GM23338 (cell line): ENCODE data around the gene SPRR1A. TPM values are rescaled to one million over a fixed set of nuclear protein-coding genes. Genes with fewer than 3 reads are reported as not detected.

ENCODE experiments used
- ATAC-seq: fragments of 200-7000 bp; cut with Tn5 transposase; 3 replicates; pipeline ENCODE4 v1.9.1; 2020
- DNase-seq: peaks from one replicate; pipeline ENCODE4 v3.0.0-alpha.2; 2015; ENCODE audit warnings: low spot score
- H2AFZ ChIP-seq: fragments of 200-600 bp; sonication (generic); 2 replicates; pipeline ENCODE4 v1.8.0; 2016; ENCODE audit warnings: antibody characterized with exemption, mild to moderate bottlenecking, moderate library complexity
- H3F3A ChIP-seq: fragments of 200-600 bp; sonication (generic); replicated peaks from 2 replicates; pipeline ENCODE4 v1.8.0; 2017; ENCODE audit warnings: antibody characterized with exemption, mixed run types, low read depth
- H3K27ac ChIP-seq: fragments of 200-600 bp; sonication (generic); 2 replicates; pipeline ENCODE4 v1.6.1; 2016; ENCODE audit warnings: low read depth
- H3K27me3 ChIP-seq: fragments of 200-600 bp; sonication (generic); 2 replicates; pipeline ENCODE4 v1.8.0; 2016; ENCODE audit warnings: mild to moderate bottlenecking, mixed run types, moderate library complexity; ENCODE audit not compliant: insufficient read depth
- H3K36me3 ChIP-seq: fragments of 200-600 bp; sonication (generic); 2 replicates; pipeline ENCODE4 v1.8.0; 2016; ENCODE audit warnings: mild to moderate bottlenecking; ENCODE audit not compliant: insufficient read depth
- H3K4me1 ChIP-seq: fragments of 200-600 bp; sonication (generic); 2 replicates; pipeline ENCODE4 v1.8.0; 2016; ENCODE audit warnings: mild to moderate bottlenecking, moderate library complexity; ENCODE audit not compliant: insufficient read depth
- H3K4me2 ChIP-seq: fragments of 200-600 bp; sonication (generic); 2 replicates; pipeline ENCODE4 v1.7.1; 2017; ENCODE audit warnings: mixed run types
- H3K4me3 ChIP-seq: fragments of 200-600 bp; sonication (generic); 2 replicates; pipeline ENCODE4 v1.6.1; 2016; ENCODE audit warnings: mixed run types
- H3K79me2 ChIP-seq: fragments of 200-600 bp; sonication (generic); replicated peaks from 2 replicates; pipeline ENCODE4 v1.8.0; 2017; ENCODE audit warnings: mild to moderate bottlenecking; ENCODE audit not compliant: insufficient read depth
- H3K9me2 ChIP-seq: fragments of 200-600 bp; sonication (generic); 2 replicates; pipeline ENCODE4 v1.8.0; 2017; ENCODE audit not compliant: insufficient read depth
- H4K20me1 ChIP-seq: fragments of 200-600 bp; sonication (generic); replicated peaks from 2 replicates; pipeline ENCODE4 v1.8.0; 2017; ENCODE audit warnings: mild to moderate bottlenecking; ENCODE audit not compliant: insufficient read depth
- H3K27ac Mint-ChIP-seq: 2 replicates; pipeline ENCODE4 v1.8.0; 2020; ENCODE audit warnings: inconsistent platforms, mild to moderate bottlenecking, moderate library complexity, mixed read lengths
- H3K27me3 Mint-ChIP-seq: 3 replicates; pipeline ENCODE4 v1.8.0; 2022; ENCODE audit warnings: low read depth, mild to moderate bottlenecking, moderate library complexity, mixed read lengths, inconsistent platforms; ENCODE audit not compliant: insufficient read depth, poor library complexity
- H3K36me3 Mint-ChIP-seq: 3 replicates; pipeline ENCODE4 v1.8.0; 2021; ENCODE audit warnings: low read depth, mild to moderate bottlenecking, inconsistent platforms, moderate library complexity, mixed read lengths
- H3K4me1 Mint-ChIP-seq: 3 replicates; pipeline ENCODE4 v1.8.0; 2020; ENCODE audit warnings: mild to moderate bottlenecking, inconsistent platforms, mixed read lengths
- H3K4me3 Mint-ChIP-seq: 3 replicates; pipeline ENCODE4 v1.8.0; 2021; ENCODE audit warnings: moderate library complexity, mild to moderate bottlenecking, inconsistent platforms, mixed read lengths
- H3K9me3 Mint-ChIP-seq: 3 replicates; pipeline ENCODE4 v1.8.0; 2020; ENCODE audit warnings: moderate library complexity, mild to moderate bottlenecking, inconsistent platforms, mixed read lengths
- CREB1 ChIP-seq: fragments of 250-450 bp; sonication (Bioruptor Pico); IDR thresholded peaks from 2 replicates; pipeline ENCODE4 v1.5.0; 2020; ENCODE audit warnings: low read depth, mild to moderate bottlenecking, moderate library complexity
- CTCF ChIP-seq, 2 experiments: fragments of 200-600 bp in 1 of 2; sonication (generic) in 1 of 2; conservative IDR thresholded peaks; 2 replicates each; pipeline versions ENCODE4 v1.5.1 to v1.6.1; 2016 to 2017; ENCODE audit warnings: antibody characterized with exemption in 2 of 2, low read depth in 2 of 2, mild to moderate bottlenecking in 2 of 2, moderate library complexity in 1 of 2
- ETS1 ChIP-seq: IDR thresholded peaks from 2 replicates; pipeline ENCODE4 v1.6.1; 2016; ENCODE audit warnings: antibody characterized with exemption
- EZH2 ChIP-seq: fragments of 200-600 bp; sonication (generic); IDR thresholded peaks from one replicate; pipeline ENCODE4 v1.8.0; 2017; ENCODE audit warnings: antibody characterized with exemption, mild to moderate bottlenecking, low read depth; ENCODE audit not compliant: unreplicated experiment
- EZH2phosphoT487 ChIP-seq: fragments of 200-600 bp; sonication (generic); IDR thresholded peaks from one replicate; pipeline ENCODE4 v1.8.1; 2018; ENCODE audit warnings: antibody characterized with exemption; ENCODE audit not compliant: unreplicated experiment
- JUNB ChIP-seq: IDR thresholded peaks from one replicate; pipeline ENCODE4 v1.6.1; 2016; ENCODE audit warnings: antibody characterized with exemption; ENCODE audit not compliant: unreplicated experiment
- NANOG ChIP-seq: IDR thresholded peaks from 2 replicates; pipeline ENCODE4 v1.6.1; 2016; ENCODE audit warnings: antibody characterized with exemption, borderline replicate concordance
- POLR2AphosphoS5 ChIP-seq: IDR thresholded peaks from 2 replicates; pipeline ENCODE4 v1.6.1; 2016; ENCODE audit warnings: antibody characterized with exemption, low read depth
- REST ChIP-seq: IDR thresholded peaks from one replicate; pipeline ENCODE4 v1.6.1; 2018; ENCODE audit warnings: antibody characterized with exemption; ENCODE audit not compliant: unreplicated experiment
- STAT1 ChIP-seq: IDR thresholded peaks from one replicate; pipeline ENCODE4 v1.6.1; 2016; ENCODE audit warnings: antibody characterized with exemption; ENCODE audit not compliant: unreplicated experiment
- ZNF114 ChIP-seq: fragments of 250-450 bp; sonication (Bioruptor Pico); IDR thresholded peaks from 2 replicates; pipeline ENCODE4 v1.5.0; 2020; ENCODE audit warnings: mild to moderate bottlenecking, moderate library complexity
- ZNF331 ChIP-seq: fragments of 250-450 bp; sonication (Bioruptor Pico); IDR thresholded peaks from 2 replicates; pipeline ENCODE4 v1.5.0; 2020; ENCODE audit warnings: low read depth, mild to moderate bottlenecking, moderate library complexity
- ZNF462 ChIP-seq: fragments of 250-450 bp; sonication (Bioruptor Pico); IDR thresholded peaks from 2 replicates; pipeline ENCODE4 v1.5.0; 2020; ENCODE audit warnings: mild to moderate bottlenecking, moderate library complexity
- polyA plus RNA-seq: library from polyadenylated mRNA; unstranded; fragments of >200 nt; fragmentation: Nextera tagmentation; extraction: Ambion mirVana; gene quantifications from 2 replicates; pipeline ENCODE4 v1.2.1, GENCODE V29; 2016
- total RNA-seq: library from RNA; depleted of rRNA; stranded (reverse); fragments of >200 nt; shearing (Covaris generic); gene quantifications from 2 replicates; pipeline ENCODE4 v1.2.3, GENCODE V29; 2014

The SPRR1A gene
- total and polyA plus RNA-seq, 2 experiments from 2014 or later: not detected

GRCh38 chr1:152961226-152961891 lies 22.5 kb upstream of the SPRR1A start:
- TF ChIP-seq CTCF (conservative IDR thresholded peaks at IDR 0.05; ENCODE audit: low read depth in 2 of 2) (no peak), NANOG (no peak), ZNF331 (CRISPR knock-in tag) (no peak), STAT1 (no peak), REST (no peak), CREB1 (CRISPR knock-in tag) (no peak), EZH2phosphoT487 (no peak), ZNF114 (no peak), EZH2 (no peak), POLR2AphosphoS5 (no peak), ETS1 (no peak), ZNF462 (no peak), JUNB (no peak)
- H3K4me2 ChIP-seq: no peak overlapping the region
- peak overlapping the region; percentile 84 for H2AFZ ChIP-seq
- no peak overlapping the region for H3K4me3 ChIP-seq
- H3K9me2 ChIP-seq: peaks cover 15% of the 10 kb centered on the region
- ATAC-seq (no peak), DNase-seq (no peak)
- no peaks in the 10 kb centered on the region for H3K4me1 ChIP-seq
- Mint-ChIP-seq H3K36me3 (no peaks in the 10 kb centered on the region; the same call in 2 of the 3 replicates), H3K4me1 (no peaks in the 10 kb centered on the region), H3K9me3 (0 out of 3 replicates have a peak, but pooled peaks cover 4% of the 10 kb centered on the region), H3K4me3 (no peak overlapping the region), H3K27me3 (no peaks in the 10 kb centered on the region), H3K27ac (no peak overlapping the region)
- H3F3A ChIP-seq: no peaks in the 10 kb centered on the region
- no peaks in the 10 kb centered on the region for H3K27me3 ChIP-seq
- no peaks in the 10 kb centered on the region for H4K20me1 ChIP-seq
- H3K27ac ChIP-seq: no peak overlapping the region
- no peaks in the 10 kb centered on the region for H3K79me2 ChIP-seq
- no peaks in the 10 kb centered on the region for H3K36me3 ChIP-seq
